Mucosa of descending colon (tissue), 3 donors: Measurements from ENCODE around the gene CLRN3. TPM values are rescaled to one million over a fixed set of nuclear protein-coding genes. Genes with fewer than 3 reads are reported as not detected.

Experiments
- ATAC-seq: fragments of 200-7000 bp; cut with Tn5 transposase; one replicate; pipeline ENCODE4 v1.9.1; 2020; ENCODE audit warnings: mild to moderate bottlenecking, moderate library complexity
- DNase-seq, 3 donors: peaks; one replicate each; pipeline ENCODE4 v3.0.0-alpha.2; 2020
- H3K36me3 ChIP-seq: fragments of 200-600 bp; one replicate; pipeline ENCODE4 v1.8.0; 2021; ENCODE audit warnings: low read depth, mild to moderate bottlenecking
- H3K4me1 ChIP-seq: fragments of 200-600 bp; one replicate; pipeline ENCODE4 v1.8.0; 2021; ENCODE audit warnings: low read depth, mild to moderate bottlenecking
- H3K4me3 ChIP-seq: fragments of 200-600 bp; one replicate; pipeline ENCODE4 v1.8.0; 2021; ENCODE audit warnings: mild to moderate bottlenecking
- H3K9me3 ChIP-seq: fragments of 200-600 bp; one replicate; pipeline ENCODE4 v1.8.0; 2021; ENCODE audit warnings: mild to moderate bottlenecking
- CTCF ChIP-seq: fragments of 200-600 bp; IDR thresholded peaks from one replicate; pipeline ENCODE4 v1.8.0; 2022; ENCODE audit warnings: antibody characterized with exemption, mild to moderate bottlenecking
- intact Hi-C, 2 donors: fragments of 100-400 bp; cut with DNase I in 1 of 2; cut with micrococcal nuclease in 1 of 2; formaldehyde crosslinking; loops; one replicate each; pipeline versions ENCODE4 v1.11.0 to v1.11.1; 2022; cut with DNase I, micrococcal nuclease
- total RNA-seq, 3 donors: library from RNA; stranded (reverse); fragmentation: NEBNext Ultra II Directional in 2 of 3; extraction: Animal tissue kit (Norgen Biotek cat#: 25700) in 2 of 3; gene quantifications; one replicate each; pipeline versions ENCODE4 v1.2.1 to v1.2.4, GENCODE V29; 2021 to 2023
- donor health status: DM: no; HTN: no; CAD: no; lungs with moderate emphysema.
- donor health status: DM: no; HTN: no; CAD: no.
- donor health status: DM: no; HTN: yes; CAD: no.

Gene CLRN3
- total RNA-seq, 3 donors from 2014 or later = 62.3 to 176 (median 121) TPM

- H3K4me3 ChIP-seq = no peak overlapping the region
- ATAC-seq (no peak), DNase-seq (no peak)
- intact Hi-C loops = no loop called here
- no peak for TF ChIP-seq CTCF
- no peaks in the 10 kb centered on the region for H3K9me3 ChIP-seq
- H3K4me1 ChIP-seq = peaks cover 52% of the 10 kb centered on the region
- H3K36me3 ChIP-seq = no peaks in the 10 kb centered on the region
These were observed 10.3 kb downstream of the CLRN3 start for GRCh38 chr10:127882391-127882790.

DNA sequence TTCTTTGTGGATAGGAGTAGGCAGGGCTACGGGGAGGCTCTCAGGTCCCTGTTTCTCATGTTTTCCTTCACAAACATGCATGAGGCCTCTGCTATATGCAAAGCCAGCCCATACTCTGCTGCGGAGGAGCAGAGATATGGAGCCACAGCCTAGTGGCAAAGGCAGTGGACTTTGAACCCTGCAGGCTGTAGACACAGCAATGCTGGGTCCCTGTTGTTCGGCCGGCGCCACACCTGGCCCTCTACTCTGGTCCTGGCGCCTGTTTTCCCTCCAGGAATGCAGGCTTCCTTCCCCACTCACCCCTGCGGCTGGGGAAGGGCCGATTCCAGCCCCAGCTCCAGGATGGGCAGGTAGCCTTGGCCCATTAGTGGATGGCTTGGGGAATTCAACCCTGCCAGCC is 11.5 kb downstream of the CLRN3 start:
- no peak for TF ChIP-seq CTCF
- DNase-seq (peak; percentile 82 to 83 (median 82)), ATAC-seq (peak; percentile 91)
- Histone ChIP-seq H3K4me3 (no peak overlapping the region), H3K36me3 (no peaks in the 10 kb centered on the region), H3K9me3 (no peaks in the 10 kb centered on the region), H3K4me1 (peaks cover 43% of the 10 kb centered on the region)
- intact Hi-C loops = no loop called here

DNA sequence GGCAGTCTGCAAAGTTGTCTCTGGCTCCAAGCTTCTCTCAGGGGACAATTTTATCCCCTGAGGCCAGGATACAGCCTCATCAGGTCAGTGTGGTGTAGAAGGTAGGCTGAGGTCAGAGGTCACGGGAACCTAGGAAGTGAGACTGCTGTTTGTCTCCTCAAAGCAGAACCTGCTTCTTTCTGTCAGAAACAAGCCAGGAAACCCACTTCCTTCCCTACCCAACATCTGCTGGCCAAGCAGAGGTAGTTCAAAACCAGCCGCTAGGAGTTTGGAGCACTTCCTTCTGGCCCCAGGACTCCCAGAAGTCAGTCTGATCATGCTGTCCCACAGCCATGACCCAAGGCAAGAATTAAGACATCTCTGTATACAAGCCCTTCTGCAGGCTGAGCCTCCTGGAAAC is 12.2 kb downstream of the CLRN3 start:
- Histone ChIP-seq H3K4me1 (peaks cover 40% of the 10 kb centered on the region), H3K36me3 (no peaks in the 10 kb centered on the region), H3K9me3 (no peaks in the 10 kb centered on the region), H3K4me3 (no peak overlapping the region)
- intact Hi-C loops = no loop called here
- no peak for TF ChIP-seq CTCF
- ATAC-seq (no peak), DNase-seq (no peak)

GRCh38 chr10:127878475-127879055 is 14.2 kb downstream of the CLRN3 start:
- DNase-seq = no peak
- Histone ChIP-seq H3K4me3 (no peak overlapping the region), H3K36me3 (no peaks in the 10 kb centered on the region), H3K4me1 (peaks cover 33% of the 10 kb centered on the region), H3K9me3 (no peaks in the 10 kb centered on the region)
- no peak for ATAC-seq
- no peak for TF ChIP-seq CTCF
- intact Hi-C loops = no loop called here

- Histone ChIP-seq H3K36me3 (no peaks in the 10 kb centered on the region), H3K4me1 (peaks cover 32% of the 10 kb centered on the region), H3K9me3 (no peaks in the 10 kb centered on the region), H3K4me3 (no peak overlapping the region)
- ATAC-seq = no peak
- no peak for DNase-seq
- intact Hi-C loops = no loop called here
- TF ChIP-seq CTCF = no peak
These were observed 15.0 kb downstream of the CLRN3 start for GRCh38 chr10:127877699-127878098.

DNA sequence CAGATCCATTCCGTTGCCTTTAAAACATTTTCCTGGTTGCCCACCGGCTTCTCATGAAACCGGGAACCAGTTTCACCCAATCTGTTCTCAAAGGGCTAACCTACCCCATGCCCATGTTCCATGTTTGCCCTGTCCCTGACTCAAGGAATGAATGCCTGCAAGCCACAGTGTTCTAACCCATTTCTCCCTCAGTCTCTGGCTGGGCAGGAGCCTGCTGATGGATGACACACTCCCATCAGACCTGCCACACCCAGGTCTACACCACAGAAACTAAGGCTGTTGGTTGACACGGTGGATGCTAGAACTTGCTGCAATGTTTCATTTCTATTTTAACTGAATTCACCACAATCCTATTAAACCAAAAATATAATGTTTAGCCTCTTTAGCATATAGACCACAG is 15.6 kb downstream of the CLRN3 start:
- Histone ChIP-seq H3K9me3 (no peaks in the 10 kb centered on the region), H3K4me3 (no peak overlapping the region), H3K4me1 (peaks cover 30% of the 10 kb centered on the region), H3K36me3 (no peaks in the 10 kb centered on the region)
- intact Hi-C loops = no loop called here
- DNase-seq (no peak), ATAC-seq (no peak)
- TF ChIP-seq CTCF = no peak
